Measurements from ENCODE around the gene TLR9.

DNA sequence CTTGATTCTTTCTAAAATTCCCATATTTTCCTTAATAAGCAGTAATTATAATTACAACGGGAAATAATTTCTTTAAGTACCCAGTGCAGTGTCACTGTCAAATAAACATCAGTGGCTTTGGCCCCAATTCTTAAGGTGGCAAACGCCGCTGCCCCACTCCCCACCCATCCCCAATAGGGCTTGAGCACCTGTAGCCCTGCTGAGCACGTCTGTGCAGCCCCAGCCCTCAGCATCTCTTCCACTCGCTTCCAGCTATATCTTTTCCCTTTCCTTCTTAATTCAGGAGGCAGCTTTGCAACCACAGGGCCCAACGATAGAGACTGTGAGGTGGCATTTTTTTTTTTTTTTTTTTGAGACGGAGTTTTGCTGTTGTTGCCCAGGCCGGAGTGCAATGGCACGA is 29.2 kb upstream of the TLR9 start:
- TF ChIP-seq POLR2A (IDR thresholded peaks at IDR 0.05): no peak
- TF ChIP-seq, protein P1, sequence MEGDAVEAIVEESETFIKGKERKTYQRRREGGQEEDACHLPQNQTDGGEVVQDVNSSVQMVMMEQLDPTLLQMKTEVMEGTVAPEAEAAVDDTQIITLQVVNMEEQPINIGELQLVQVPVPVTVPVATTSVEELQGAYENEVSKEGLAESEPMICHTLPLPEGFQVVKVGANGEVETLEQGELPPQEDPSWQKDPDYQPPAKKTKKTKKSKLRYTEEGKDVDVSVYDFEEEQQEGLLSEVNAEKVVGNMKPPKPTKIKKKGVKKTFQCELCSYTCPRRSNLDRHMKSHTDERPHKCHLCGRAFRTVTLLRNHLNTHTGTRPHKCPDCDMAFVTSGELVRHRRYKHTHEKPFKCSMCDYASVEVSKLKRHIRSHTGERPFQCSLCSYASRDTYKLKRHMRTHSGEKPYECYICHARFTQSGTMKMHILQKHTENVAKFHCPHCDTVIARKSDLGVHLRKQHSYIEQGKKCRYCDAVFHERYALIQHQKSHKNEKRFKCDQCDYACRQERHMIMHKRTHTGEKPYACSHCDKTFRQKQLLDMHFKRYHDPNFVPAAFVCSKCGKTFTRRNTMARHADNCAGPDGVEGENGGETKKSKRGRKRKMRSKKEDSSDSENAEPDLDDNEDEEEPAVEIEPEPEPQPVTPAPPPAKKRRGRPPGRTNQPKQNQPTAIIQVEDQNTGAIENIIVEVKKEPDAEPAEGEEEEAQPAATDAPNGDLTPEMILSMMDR (IDR thresholded peaks at IDR 0.05): no peak

All from lower leg skin (tissue), 3 donors.